Measurements from ENCODE around the gene AGBL4.

AGBL4 gene

GRCh38 chr1:48887796-48888195 is 1136.0 kb downstream of the AGBL4 start:
- no peak for DNase-seq (ENCODE audit: low read depth)

GRCh38 chr1:48882020-48882419 is 1141.7 kb downstream of the AGBL4 start:
- no peak for DNase-seq (ENCODE audit: low read depth)

GRCh38 chr1:48878191-48878940 is 1145.4 kb downstream of the AGBL4 start:
- DNase-seq (ENCODE audit: low read depth): peak; percentile 91

- peak; percentile 34 for DNase-seq (ENCODE audit: low read depth)
Observed at GRCh38 chr1:48876330-48876785, 1147.4 kb downstream of the AGBL4 start.

GRCh38 chr1:48875552-48876329 is 1148.0 kb downstream of the AGBL4 start:
- DNase-seq (ENCODE audit: low read depth): no peak

- DNase-seq (ENCODE audit: low read depth): no peak
Observed at GRCh38 chr1:48873944-48874343, 1149.8 kb downstream of the AGBL4 start.

- DNase-seq (ENCODE audit: low read depth): peak; percentile 14
Observed at GRCh38 chr1:48870596-48870995, 1153.2 kb downstream of the AGBL4 start.

GRCh38 chr1:48869116-48869893 is 1154.4 kb downstream of the AGBL4 start:
- peak; percentile 36 for DNase-seq (ENCODE audit: low read depth)

GRCh38 chr1:48864913-48865312 is 1158.8 kb downstream of the AGBL4 start:
- no peak for DNase-seq (ENCODE audit: low read depth)

GRCh38 chr1:48859456-48859855 is 1164.3 kb downstream of the AGBL4 start:
- peak; percentile 81 for DNase-seq (ENCODE audit: low read depth)

- DNase-seq (ENCODE audit: low read depth): peak; percentile 61
Observed at GRCh38 chr1:48858200-48858920, 1165.4 kb downstream of the AGBL4 start.

GRCh38 chr1:48853006-48853405 is 1170.7 kb downstream of the AGBL4 start:
- peak; percentile 97 for DNase-seq (ENCODE audit: low read depth)

GRCh38 chr1:48851638-48852037 is 1172.1 kb downstream of the AGBL4 start:
- DNase-seq (ENCODE audit: low read depth): peak; percentile 69

GRCh38 chr1:48848035-48848434 is 1175.7 kb downstream of the AGBL4 start:
- no peak for DNase-seq (ENCODE audit: low read depth)

GRCh38 chr1:48846441-48846840 is 1177.3 kb downstream of the AGBL4 start:
- no peak for DNase-seq (ENCODE audit: low read depth)

- no peak for DNase-seq (ENCODE audit: low read depth)
Observed at GRCh38 chr1:48844187-48844586, 1179.6 kb downstream of the AGBL4 start.

GRCh38 chr1:48841966-48842365 is 1181.8 kb downstream of the AGBL4 start:
- DNase-seq (ENCODE audit: low read depth): no peak

GRCh38 chr1:48841461-48841860 is 1182.3 kb downstream of the AGBL4 start:
- no peak for DNase-seq (ENCODE audit: low read depth)

GRCh38 chr1:48831120-48831978 is 1192.4 kb downstream of the AGBL4 start:
- DNase-seq (ENCODE audit: low read depth): peak; percentile 61

- DNase-seq (ENCODE audit: low read depth): no peak
Observed at GRCh38 chr1:48830715-48831114, 1193.0 kb downstream of the AGBL4 start.

GRCh38 chr1:48829446-48829845 is 1194.3 kb downstream of the AGBL4 start:
- no peak for DNase-seq (ENCODE audit: low read depth)
